GM23248 (cell line): ENCODE results near the gene GCGR.

Experiments
- EZH2 ChIP-seq: fragments of 200-600 bp; sonication (generic); IDR thresholded peaks from 2 replicates; pipeline ENCODE4 v1.6.1; 2018; ENCODE audit warnings: antibody characterized with exemption, mild to moderate bottlenecking; ENCODE audit not compliant: insufficient read depth, poor library complexity, severe bottlenecking
- EZH2phosphoT487 ChIP-seq: fragments of 200-600 bp; sonication (generic); IDR thresholded peaks from 2 replicates; pipeline ENCODE4 v1.6.1; 2018; ENCODE audit warnings: antibody characterized with exemption, moderate library complexity, mild to moderate bottlenecking, low read depth; ENCODE audit not compliant: insufficient read depth

DNA sequence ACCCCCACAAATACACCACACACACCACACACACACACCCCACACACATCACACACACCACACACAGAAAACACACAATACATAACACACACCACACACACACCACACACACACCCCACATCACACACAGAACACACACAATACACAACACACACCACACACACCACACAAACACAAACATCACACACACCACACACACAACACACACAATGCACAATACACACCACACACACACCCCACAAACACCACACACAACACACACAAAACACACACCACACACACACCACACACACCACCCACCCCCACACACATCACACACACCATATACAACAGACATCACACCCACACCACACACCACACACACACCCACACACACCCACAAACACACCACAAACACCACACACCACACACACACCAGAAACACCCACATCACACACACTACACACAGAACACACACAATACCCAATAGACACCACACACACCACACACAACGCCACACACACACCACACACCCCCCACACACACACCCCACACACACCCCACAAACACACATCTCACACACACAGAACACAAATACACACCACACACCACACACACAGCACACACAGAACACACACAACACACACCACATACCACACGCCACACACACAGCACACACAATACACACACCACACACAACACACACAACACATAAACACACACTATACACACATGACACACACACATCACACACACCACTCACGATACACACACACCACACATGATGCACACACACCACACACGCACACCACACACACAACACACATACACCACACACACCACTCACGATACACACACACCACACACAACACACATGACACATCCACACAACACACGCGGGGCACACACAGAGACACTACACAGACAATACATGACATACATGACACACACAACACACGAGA, 11.0 kb upstream of the GCGR start:
- no peak for TF ChIP-seq EZH2
- no peak for TF ChIP-seq EZH2phosphoT487
